ENCODE measurements around the gene COL26A1.
"Not testable (repeated sequence)": the region's sequence is repeated elsewhere in the genome, so short reads cannot be mapped to it uniquely, and the experiment has no call there.

The COL26A1 gene

DNA sequence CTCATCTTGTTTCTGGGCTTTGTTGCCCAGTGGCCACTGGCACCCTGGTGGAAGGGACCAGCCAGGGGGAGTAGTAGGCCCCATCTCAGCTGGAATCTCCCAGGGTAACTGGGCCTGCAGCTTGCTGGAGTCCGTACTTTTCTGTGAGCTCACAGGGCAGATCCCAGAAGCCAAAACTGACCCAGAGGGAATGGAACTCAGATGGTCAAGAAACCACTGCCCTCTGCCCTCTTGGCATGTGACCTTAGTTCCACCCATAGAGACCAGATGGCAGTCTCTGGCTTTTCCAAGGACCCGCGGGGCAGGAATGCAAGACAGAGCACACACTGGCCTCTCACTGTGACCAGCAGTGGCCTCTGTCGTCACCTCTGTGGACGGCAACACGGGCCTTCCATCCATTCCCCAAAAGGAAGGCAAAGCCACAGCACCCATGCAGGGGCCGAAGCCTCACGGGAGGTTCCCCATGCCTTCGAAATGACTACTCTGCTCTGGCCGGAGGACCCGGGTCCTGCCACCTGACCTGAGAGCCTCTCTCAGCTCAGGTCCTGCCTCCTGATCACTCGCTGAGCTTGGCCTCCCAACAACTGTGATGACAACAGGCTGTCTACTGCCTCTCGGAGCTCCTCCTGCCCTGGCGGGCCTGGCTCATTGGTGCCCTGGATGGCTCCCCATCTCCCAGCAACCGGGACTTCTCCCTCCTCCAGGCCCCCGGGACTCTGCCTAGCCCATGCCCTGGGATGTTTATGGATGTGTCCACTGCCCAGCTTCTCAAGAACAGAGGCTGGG, 236.5 kb downstream of the COL26A1 start:
- DNase-seq (ENCODE audit: low read depth), result no peak

DNA sequence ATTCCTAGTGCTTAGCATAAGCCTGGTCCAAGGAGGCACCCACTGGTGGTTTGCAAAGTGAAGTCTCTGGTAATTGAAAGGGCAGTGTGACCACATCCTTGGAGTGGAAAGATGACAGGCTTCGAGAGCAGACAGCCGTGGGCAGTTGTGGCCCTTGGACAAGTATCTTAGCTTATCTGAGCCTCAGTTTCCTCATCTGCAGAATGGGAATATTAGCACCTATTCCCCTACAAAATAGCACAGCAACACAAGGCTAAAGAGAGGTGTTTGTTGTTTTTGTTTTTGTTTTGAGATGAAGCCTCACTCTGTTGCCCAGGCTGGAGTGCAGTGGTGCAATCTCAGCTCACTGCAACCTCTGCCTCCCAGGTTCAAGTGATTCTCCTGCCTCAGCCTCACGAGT, 237.1 kb downstream of the COL26A1 start:
- no peak for DNase-seq (ENCODE audit: low read depth)

DNA sequence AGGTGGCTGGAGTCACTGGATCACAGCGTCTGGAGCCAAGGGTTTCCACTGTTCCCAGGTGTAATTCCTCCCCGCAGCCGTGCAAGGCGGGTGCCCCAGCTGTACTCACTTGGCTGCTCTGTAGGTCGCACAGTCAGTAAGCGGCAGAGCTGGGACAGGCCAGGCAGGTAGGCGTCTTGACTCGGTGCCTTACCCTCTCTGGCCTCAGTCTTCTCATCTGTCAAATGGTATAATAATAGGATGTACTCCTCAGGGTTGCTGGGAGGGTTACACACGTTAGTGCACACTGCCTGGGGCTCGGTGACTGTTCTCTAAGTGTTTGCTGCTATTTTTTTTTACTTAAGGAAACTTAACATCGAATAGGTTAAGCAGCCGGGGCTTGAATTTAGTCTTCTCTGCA, 239.4 kb downstream of the COL26A1 start:
- no peak for DNase-seq (ENCODE audit: low read depth)

DNA sequence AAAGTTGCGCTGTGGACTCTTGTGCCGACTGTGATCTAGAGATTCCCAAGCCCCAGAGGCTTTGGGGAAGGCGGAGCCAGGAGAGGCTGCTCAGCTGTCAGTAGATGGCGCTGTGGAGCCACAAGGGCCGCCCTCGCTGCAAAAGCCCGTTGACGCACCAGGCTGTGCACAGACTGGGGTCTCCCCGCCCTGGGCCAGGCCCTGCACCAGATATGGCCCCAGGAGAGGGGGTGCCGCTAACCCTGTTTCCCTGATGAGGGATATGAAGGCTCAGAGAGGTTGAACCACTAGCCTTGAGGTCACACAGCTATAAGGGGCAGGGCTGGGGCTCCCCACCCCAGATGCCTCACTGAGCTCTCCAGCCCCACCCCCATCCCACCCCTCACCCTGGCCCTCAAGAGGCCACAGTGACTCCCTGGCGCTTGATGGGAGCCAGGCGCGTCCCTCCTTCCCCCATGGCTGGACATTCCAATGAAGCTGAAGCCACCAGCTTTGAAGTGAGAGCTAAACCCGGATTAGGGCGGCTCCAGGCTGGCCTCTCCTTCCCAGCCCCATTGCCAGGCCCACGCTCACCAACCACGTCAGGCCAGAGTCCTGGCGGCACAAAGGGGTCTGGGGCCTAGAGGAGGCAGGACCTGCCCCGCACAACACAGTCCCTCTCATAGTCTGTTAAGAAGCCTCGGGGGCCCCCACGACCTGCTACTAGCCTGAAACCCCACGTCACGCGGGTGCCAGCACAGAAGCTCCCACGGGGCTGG, 240.0 kb downstream of the COL26A1 start:
- DNase-seq (ENCODE audit: low read depth), result peak; percentile 45

DNA sequence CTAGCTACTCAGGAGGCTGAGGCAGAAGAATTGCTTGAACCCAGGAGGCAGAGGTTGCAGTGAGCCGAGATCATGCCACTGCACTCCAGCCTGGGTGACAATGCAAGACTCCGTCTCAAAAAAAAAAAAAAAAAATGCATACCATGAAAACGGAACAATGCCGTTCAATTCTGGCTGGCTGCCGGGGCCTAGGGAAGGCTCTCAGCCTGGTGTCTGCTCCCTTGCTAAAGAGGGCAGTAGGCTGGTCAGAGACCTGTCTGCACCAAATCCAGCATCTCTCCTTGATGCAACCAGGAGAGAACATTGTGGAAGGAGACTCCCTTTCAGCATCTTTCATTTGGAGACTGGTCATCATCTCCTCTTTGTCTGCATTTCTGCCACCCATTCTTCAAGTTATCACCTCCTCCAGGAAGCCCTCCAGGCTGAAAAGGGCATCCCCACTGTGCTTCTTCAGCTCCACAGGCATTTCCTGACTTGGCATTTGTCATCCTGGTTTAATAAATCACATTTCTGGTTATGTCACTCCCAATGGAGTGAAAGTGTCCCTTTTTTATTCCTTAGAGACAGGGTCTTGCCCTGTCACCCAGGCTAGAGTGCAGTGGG, 241.8 kb downstream of the COL26A1 start:
- DNase-seq (ENCODE audit: low read depth), result no peak

DNA sequence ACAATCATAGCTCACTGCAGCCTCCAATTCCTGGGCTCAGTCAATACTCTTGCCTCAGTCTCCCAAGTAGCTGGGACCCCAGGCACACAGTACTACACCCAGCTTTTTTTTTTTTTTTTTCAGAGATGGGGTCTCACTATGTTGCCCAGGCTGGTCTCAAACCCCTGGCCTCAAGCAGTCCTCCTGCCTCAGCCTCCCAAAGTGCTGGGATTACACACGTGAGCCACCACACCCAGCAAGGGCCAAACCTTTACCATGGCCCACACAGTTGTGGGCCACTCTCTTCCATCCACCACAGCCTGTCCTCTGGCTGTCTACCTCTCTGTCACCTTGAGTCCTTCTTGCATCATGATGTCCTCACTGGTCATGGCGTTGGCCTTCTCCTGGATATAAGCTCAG, 242.3 kb downstream of the COL26A1 start:
- DNase-seq (ENCODE audit: low read depth), result not testable (repeated sequence)

DNA sequence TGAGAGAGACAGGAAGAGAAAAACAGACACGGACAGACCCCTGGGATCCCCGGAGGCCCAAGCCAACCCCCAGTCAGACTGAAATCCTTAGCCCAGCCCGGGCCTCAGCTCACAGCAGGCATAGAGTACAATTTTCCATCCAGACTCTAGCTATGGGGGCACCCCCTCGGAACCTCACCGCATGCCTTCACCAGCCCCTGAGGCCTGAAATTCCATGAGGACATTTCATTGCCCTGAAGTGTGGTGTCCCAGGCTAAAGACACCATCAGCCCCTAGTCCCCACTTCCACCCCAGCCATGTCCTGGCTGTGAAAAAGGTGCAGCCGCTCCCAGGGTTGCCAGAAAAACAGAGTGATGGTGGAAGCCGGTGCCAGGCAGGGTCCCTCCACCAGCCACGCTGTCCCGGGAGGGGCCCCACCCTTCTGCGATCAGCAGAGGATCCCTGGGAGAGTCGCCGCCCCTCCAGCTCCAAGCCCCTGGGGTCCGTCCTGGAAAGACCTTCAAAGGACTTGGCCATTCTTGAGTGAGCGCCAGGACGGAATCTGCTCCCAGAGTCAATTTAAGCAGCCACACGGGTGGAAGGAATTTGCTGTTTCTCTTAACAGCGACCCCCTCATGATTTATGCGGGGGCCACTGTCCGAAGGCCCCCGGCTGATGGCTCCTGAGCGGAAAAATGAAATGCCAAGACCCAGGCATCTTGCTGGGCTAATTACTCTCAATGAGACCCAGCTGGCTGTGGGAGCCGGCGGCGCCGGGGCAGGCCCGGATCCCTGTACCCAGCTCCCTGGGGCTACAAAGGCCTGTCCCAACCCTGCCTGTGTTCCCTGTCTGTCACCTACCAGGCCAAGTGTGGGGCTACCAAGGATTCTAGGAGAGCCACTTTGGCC, 243.2 kb downstream of the COL26A1 start:
- no peak for DNase-seq (ENCODE audit: low read depth)

DNA sequence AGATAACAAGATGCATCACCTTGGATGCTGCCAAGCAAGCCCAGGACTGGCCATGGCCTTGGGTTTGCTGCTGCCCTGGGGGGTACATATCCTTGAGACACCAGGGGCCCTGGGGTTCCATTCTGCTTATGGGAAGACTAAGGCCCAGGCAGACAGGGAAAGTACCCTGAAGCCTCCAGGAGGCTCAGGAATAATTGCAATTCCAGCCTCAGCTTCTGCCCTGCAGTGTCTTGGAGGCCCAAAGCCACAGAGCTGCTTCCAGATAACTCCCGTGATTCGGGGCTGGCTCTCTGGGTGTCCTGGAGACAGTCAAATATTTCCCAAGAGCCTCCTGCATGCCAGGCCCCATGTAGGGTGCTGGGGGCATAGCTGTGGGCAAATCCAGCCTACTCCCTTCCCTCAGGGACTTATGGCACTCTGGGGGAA, 243.8 kb downstream of the COL26A1 start:
- no peak for DNase-seq (ENCODE audit: low read depth)

Data from stromal cell of bone marrow (primary cell).